Fibroblast of pulmonary artery (primary cell): Measurements from ENCODE around the gene LBX1.
"Not testable (repeated sequence)": the region's sequence is repeated elsewhere in the genome, so short reads cannot be mapped to it uniquely, and the experiment has no call there.

Experiments used
- DNase-seq: peaks from one replicate; pipeline ENCODE4 v3.0.0-alpha.2; 2010; ENCODE audit warnings: low read depth
- H3K4me3 ChIP-seq: replicated peaks from 2 replicates; pipeline ENCODE4 v1.5.1; 2011; ENCODE audit warnings: low read depth, mild to moderate bottlenecking, control low read depth, low read length, moderate library complexity
- TF ChIP-seq, protein P1 (sequence below): IDR thresholded peaks from 2 replicates; pipeline ENCODE4 v1.5.1; 2011; ENCODE audit warnings: mild to moderate bottlenecking, control low read depth, low read length, inconsistent platforms; ENCODE audit errors: missing control alignments

LBX1 gene

DNA sequence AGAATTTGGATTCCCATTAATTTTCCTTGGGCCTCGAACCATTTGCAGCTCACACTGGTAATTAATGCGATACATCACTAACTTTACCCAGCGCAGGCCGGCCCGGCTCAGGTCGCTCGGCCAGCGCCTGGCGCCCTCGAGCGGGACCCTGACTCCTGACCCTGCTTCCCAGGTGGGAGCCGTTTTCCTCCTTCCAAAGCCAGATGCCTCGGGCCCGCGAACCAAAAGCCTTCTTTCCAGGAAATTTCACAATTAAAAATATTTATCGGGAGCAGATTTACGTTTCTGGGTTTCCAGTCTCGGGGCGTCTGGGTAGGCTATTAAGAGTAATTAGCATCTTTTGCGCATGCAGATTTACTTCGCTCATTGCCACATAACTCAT is 12.2 kb downstream of the LBX1 start:
- no peak for DNase-seq
- no peak overlapping the region for H3K4me3 ChIP-seq
- TF ChIP-seq, protein P1, sequence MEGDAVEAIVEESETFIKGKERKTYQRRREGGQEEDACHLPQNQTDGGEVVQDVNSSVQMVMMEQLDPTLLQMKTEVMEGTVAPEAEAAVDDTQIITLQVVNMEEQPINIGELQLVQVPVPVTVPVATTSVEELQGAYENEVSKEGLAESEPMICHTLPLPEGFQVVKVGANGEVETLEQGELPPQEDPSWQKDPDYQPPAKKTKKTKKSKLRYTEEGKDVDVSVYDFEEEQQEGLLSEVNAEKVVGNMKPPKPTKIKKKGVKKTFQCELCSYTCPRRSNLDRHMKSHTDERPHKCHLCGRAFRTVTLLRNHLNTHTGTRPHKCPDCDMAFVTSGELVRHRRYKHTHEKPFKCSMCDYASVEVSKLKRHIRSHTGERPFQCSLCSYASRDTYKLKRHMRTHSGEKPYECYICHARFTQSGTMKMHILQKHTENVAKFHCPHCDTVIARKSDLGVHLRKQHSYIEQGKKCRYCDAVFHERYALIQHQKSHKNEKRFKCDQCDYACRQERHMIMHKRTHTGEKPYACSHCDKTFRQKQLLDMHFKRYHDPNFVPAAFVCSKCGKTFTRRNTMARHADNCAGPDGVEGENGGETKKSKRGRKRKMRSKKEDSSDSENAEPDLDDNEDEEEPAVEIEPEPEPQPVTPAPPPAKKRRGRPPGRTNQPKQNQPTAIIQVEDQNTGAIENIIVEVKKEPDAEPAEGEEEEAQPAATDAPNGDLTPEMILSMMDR: no peak

GRCh38 chr10:101216207-101217043 is 12.8 kb downstream of the LBX1 start:
- TF ChIP-seq, protein P1: no peak
- H3K4me3 ChIP-seq: no peak overlapping the region
- no peak for DNase-seq

DNA sequence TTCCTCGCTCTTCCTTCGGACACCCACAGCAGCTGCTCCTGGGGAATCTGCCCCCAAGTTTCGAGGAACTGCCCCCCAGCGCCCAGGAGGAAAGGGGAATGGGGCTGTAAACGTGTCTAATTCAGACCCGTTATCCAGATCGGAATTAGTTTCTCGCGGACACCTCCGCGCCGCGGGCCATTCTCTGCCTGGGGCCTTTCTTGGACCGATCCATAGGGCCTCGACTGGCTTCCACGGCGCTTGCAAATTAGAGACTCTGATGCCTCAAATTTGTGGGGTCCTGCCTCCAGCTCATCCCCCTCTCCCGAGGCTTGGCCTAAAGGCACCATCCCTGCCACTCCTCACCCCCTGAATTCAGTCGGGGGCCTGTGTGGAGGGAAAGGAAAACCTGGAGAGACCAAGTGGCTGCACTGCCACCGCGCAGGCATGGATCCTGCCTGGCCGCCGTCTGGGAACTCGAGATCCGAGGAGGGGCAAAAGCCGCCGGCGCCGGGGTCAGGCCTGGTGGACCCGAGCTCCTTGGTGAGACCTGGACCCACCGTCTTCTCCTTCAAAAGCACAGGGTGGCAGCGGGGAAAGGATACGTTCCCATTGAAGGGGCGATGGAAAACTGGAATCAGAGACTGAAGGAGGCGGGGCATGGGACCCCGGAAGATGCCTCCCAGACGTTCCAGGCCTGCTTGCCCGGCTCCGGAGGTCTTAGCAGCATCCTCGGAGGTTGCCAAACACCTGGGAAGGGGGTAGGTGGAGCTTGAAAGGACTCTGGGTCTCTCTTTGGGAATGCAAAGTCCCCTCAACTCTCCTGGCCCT is 13.7 kb downstream of the LBX1 start:
- DNase-seq: no peak
- TF ChIP-seq, protein P1: no peak
- no peak overlapping the region for H3K4me3 ChIP-seq

- TF ChIP-seq, protein P1: peak; percentile 75
- H3K4me3 ChIP-seq: no peak overlapping the region
- DNase-seq: peak; percentile 50
Observed at GRCh38 chr10:101214446-101215396, 14.5 kb downstream of the LBX1 start.

DNA sequence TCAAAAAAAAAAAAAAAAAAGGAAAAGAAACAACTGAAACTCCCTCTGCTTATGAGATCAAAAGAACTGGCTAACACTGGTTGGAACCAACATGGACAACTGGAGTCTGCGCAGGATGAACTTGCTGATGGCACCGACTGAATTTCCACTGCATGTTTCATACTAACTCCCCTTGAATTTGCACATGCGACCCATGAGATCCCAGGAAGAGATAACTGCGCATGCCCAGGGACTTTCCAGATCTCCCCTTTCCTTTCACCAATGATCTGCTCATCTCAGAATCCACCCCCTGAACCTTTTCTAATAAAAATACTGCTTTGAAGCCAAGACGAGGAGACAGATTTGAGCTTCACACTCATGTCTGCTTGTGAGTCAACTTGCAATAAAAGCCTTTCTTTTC is 20.7 kb downstream of the LBX1 start:
- no peak for DNase-seq
- no peak overlapping the region for H3K4me3 ChIP-seq
- TF ChIP-seq, protein P1: no peak

- TF ChIP-seq, protein P1: no peak
- H3K4me3 ChIP-seq: no peak overlapping the region
- DNase-seq: no peak
Observed at GRCh38 chr10:101207026-101207425, 22.2 kb downstream of the LBX1 start.

GRCh38 chr10:101202667-101203066 is 26.6 kb downstream of the LBX1 start:
- H3K4me3 ChIP-seq, DNase-seq: not testable (repeated sequence)

DNA sequence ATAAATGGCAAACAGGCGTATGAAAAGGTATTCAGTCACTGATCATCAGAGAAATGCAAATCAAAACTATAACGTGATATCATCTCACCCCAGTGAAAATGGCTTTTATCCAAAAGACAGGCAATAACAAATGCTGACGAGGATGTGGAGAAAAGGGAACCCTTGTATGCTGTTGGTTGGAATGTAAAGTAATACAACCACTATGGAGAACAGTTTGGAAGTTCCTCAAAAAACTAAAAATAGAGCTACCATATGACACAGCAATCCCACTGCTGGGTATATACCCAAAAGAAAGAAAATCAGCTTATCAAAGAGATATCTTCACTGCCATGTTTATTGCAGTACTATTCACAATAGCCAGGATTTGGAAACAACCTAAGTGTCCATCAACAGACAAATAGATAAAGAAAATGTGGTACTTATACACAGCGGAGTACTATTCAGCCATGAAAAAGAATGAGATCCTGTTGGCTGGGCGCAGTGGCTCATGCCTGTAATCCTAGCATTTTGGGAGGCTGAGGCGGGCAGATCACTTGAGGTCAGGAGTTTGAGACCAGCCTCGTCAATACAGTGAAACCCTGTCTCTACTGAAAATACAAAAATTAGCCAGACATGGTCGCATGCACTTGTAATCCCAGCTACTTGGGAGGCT is 30.8 kb downstream of the LBX1 start:
- not testable (repeated sequence) for DNase-seq, H3K4me3 ChIP-seq
